Measurements from ENCODE around the gene NT5C1A.

Gene NT5C1A

DNA sequence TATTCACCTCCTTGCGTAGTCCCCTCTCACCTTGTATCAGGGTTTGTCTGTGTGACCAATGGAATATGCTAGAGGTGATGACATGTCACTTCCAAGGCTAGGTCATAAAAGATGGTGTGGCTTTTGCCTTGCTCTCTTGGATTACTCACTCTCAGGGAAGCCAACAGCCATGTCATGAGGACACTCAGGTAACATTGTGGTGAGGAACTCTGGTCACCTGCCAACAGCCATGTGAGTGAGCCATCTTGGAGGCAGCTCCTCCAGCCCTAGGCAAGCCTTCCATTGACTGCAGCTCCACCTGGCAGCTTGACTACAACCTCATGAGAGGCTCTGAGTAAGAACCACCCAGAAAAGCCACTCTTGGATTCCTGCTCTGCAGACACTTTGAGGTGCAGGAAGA is 21.5 kb downstream of the NT5C1A start:
- H3K4me3 ChIP-seq (ENCODE audit: low read length): no peak overlapping the region
- DNase-seq (ENCODE audit: low read depth): no peak
- TF ChIP-seq CTCF (conservative IDR thresholded peaks at IDR 0.05; ENCODE audit: low read length): no peak

DNA sequence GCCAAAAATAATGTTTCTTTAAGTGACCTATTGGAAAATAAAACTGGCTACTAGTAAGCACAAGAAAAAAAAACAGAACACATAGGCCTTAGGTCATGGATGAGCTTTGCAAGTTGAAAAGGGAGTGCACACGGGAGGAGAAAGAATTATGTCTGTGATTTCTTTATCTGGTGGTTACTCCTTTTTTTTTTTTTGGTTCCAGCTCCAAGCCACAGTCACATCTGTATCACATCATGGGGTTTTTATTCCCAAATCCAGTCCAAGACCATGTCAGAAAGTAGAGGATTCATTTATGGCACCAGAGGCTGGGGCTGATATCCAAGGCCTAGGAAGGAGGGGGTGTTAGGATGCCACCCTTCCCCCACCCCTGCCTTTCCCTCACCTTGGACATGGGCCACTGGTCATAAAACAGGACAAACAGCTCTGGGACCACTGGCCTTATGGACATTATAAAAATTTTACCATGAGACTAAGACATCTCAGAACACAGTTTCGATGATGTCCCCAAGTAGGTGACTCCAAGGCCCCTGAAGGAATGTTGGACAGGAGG is 22.2 kb downstream of the NT5C1A start:
- H3K4me3 ChIP-seq (ENCODE audit: low read length): no peak overlapping the region
- DNase-seq (ENCODE audit: low read depth): no peak
- TF ChIP-seq CTCF (conservative IDR thresholded peaks at IDR 0.05; ENCODE audit: low read length): no peak

GRCh38 chr1:39648496-39648895 is 23.4 kb downstream of the NT5C1A start:
- no peak for TF ChIP-seq CTCF (conservative IDR thresholded peaks at IDR 0.05; ENCODE audit: low read length)
- H3K4me3 ChIP-seq (ENCODE audit: low read length): no peak overlapping the region
- DNase-seq (ENCODE audit: low read depth): no peak

DNA sequence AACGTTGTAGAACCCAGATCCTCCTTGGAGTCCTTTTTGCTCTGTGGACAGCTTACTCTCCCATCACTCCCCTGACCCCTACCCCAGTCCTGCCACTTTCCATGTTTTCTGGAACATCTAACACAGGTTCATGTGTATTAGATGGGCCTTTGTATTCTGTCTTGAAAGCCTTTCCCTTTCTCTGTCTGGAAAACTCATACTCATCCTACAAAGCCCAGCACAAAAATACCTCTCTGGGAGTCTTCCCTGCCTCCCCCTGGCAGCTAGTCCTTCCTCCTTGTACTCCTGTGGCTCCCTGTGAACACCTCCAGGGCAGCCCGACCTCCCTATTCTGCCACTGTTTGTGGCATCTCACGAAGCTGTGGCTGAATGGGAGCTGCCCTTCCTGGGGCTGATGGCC is 24.7 kb downstream of the NT5C1A start:
- H3K4me3 ChIP-seq (ENCODE audit: low read length): no peak overlapping the region
- TF ChIP-seq CTCF (conservative IDR thresholded peaks at IDR 0.05; ENCODE audit: low read length): no peak
- DNase-seq (ENCODE audit: low read depth): no peak

- H3K4me3 ChIP-seq (ENCODE audit: low read length): no peak overlapping the region
- no peak for TF ChIP-seq CTCF (conservative IDR thresholded peaks at IDR 0.05; ENCODE audit: low read length)
- peak; percentile 73 for DNase-seq (ENCODE audit: low read depth)
These were observed 25.4 kb downstream of the NT5C1A start for GRCh38 chr1:39646232-39647081.

DNA sequence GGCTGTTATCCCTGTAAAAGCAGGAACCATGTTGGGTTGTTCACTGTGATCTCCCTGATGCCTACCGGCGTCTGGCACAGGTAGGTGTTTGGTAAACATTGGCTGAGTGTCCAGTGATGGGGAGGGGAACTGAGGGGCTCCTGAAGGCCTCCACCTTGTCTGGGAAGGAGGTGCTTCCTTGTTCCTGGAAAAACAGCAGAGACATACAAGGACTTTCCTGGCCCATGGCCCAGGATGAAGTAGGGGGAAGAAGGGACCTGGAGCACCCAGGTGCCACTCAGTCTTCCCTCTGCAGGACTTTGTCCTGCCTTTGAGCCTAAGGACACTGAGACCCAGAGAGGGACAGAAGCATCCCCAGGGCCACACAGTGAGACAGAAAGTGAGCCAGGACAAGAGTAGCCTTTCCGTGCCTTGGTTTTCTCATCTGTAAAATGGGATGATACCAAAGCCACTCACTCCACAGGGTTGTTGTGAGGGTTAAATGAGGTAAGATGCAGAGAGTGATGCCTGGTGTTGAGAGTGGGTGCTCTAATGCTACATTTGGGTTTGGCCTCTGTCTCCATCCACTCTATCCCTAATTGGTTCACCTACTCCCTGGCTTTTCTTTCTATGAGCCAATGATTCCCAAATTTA is 26.4 kb downstream of the NT5C1A start:
- no peak for DNase-seq (ENCODE audit: low read depth)
- H3K4me3 ChIP-seq (ENCODE audit: low read length): no peak overlapping the region
- TF ChIP-seq CTCF (conservative IDR thresholded peaks at IDR 0.05; ENCODE audit: low read length): no peak

DNA sequence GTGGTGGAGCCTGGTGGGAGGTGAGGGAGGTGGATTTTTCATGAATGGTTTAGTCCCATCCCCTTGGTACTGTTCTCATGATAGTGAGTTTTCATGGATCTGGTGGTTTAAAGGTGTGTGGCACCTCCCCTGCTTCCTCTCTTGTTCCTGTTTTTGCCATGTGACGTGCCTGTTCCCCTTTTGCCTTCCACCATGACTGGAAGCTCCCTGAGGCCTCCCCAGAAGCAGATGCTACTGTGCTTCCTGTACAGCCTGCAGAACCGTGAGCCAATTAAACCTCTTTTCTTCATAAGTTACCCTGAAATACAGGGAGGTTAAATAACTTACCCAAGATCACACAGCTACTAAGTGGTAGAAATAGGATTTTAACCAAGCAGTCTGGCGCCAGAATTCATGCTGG is 28.2 kb downstream of the NT5C1A start:
- no peak for TF ChIP-seq CTCF (conservative IDR thresholded peaks at IDR 0.05; ENCODE audit: low read length)
- DNase-seq (ENCODE audit: low read depth): no peak

More for the DNA sequence above, 28.2 kb downstream of the NT5C1A start:
- no peak overlapping the region for H3K4me3 ChIP-seq (ENCODE audit: low read length)
